H9 (cell line): Measurements from ENCODE around the gene TNFRSF1B. TPM values are rescaled to one million over a fixed set of nuclear protein-coding genes. Genes with fewer than 3 reads are reported as not detected.
A peak's percentile ranks its signal among the peaks of the same experiment; 100 is the strongest.

ENCODE experiments used
- DNase-seq: peaks from one replicate; pipeline ENCODE4 v3.0.0-alpha.2; 2017
- H2AFZ ChIP-seq: one replicate; pipeline ENCODE4 v1.6.1; 2013; ENCODE audit warnings: mild to moderate bottlenecking, low read length, control low read depth, moderate library complexity
- H2AK5ac ChIP-seq: 2 replicates; pipeline ENCODE4 v1.6.1; 2013; ENCODE audit warnings: low read length, control low read depth, mixed read lengths; ENCODE audit not compliant: insufficient read length
- H2BK120ac ChIP-seq: one replicate; pipeline ENCODE4 v1.6.1; 2013; ENCODE audit warnings: low read depth, mild to moderate bottlenecking, low read length, control low read depth, inconsistent platforms; ENCODE audit not compliant: poor library complexity, severe bottlenecking
- H2BK12ac ChIP-seq: 2 replicates; pipeline ENCODE4 v1.6.1; 2013; ENCODE audit warnings: low read length, control low read depth, mixed read lengths, low read depth; ENCODE audit not compliant: insufficient read length
- H2BK15ac ChIP-seq: 2 replicates; pipeline ENCODE4 v1.6.1; 2013; ENCODE audit warnings: low read depth, low read length, control low read depth
- H2BK20ac ChIP-seq: one replicate; pipeline ENCODE4 v1.6.1; 2013; ENCODE audit warnings: low read depth, mild to moderate bottlenecking, low read length, control low read depth, inconsistent platforms; ENCODE audit not compliant: poor library complexity, severe bottlenecking
- H2BK5ac ChIP-seq: 2 replicates; pipeline ENCODE4 v1.6.1; 2013; ENCODE audit warnings: low read length, control low read depth, mixed read lengths; ENCODE audit not compliant: insufficient read length
- H3K14ac ChIP-seq: 2 replicates; pipeline ENCODE4 v1.6.1; 2013; ENCODE audit warnings: low read length, control low read depth; ENCODE audit not compliant: insufficient read depth
- H3K18ac ChIP-seq: 2 replicates; pipeline ENCODE4 v1.6.1; 2013; ENCODE audit warnings: low read depth, mild to moderate bottlenecking, mixed read lengths, low read length, control low read depth; ENCODE audit not compliant: insufficient read length
- H3K23ac ChIP-seq: 2 replicates; pipeline ENCODE4 v1.6.1; 2013; ENCODE audit warnings: low read length, control low read depth, mixed read lengths, low read depth; ENCODE audit not compliant: insufficient read length
- H3K23me2 ChIP-seq: 2 replicates; pipeline ENCODE4 v1.6.1; 2013; ENCODE audit warnings: low read depth, mild to moderate bottlenecking, mixed read lengths, low read length, control low read depth; ENCODE audit not compliant: insufficient read length, poor library complexity, severe bottlenecking
- H3K27ac ChIP-seq: 2 replicates; pipeline ENCODE4 v1.5.1; 2013; ENCODE audit warnings: low read length, control low read depth, mixed read lengths, low read depth; ENCODE audit not compliant: insufficient read length
- H3K27me3 ChIP-seq: 2 replicates; pipeline ENCODE4 v1.6.1; 2013; ENCODE audit warnings: low read length, control low read depth, inconsistent platforms; ENCODE audit not compliant: insufficient read depth
- H3K4ac ChIP-seq: 2 replicates; pipeline ENCODE4 v1.6.1; 2013; ENCODE audit warnings: low read depth, mild to moderate bottlenecking, control low read depth, inconsistent platforms, low read length, moderate library complexity
- H3K4me1 ChIP-seq: 2 replicates; pipeline ENCODE4 v1.6.1; 2013; ENCODE audit warnings: low read length, control low read depth, inconsistent platforms; ENCODE audit not compliant: insufficient read depth
- H3K4me2 ChIP-seq: 2 replicates; pipeline ENCODE4 v1.6.1; 2013; ENCODE audit warnings: low read length, control low read depth, mixed read lengths; ENCODE audit not compliant: insufficient read length, insufficient read depth
- H3K56ac ChIP-seq: 2 replicates; pipeline ENCODE4 v1.6.1; 2013; ENCODE audit warnings: low read depth, mild to moderate bottlenecking, mixed read lengths, low read length, control low read depth; ENCODE audit not compliant: insufficient read length
- H3K79me1 ChIP-seq: 2 replicates; pipeline ENCODE4 v1.6.1; 2013; ENCODE audit warnings: low read depth, mild to moderate bottlenecking, moderate library complexity, low read length, control low read depth, inconsistent platforms; ENCODE audit not compliant: insufficient read depth, poor library complexity, severe bottlenecking
- H3K79me2 ChIP-seq: 2 replicates; pipeline ENCODE4 v1.6.1; 2013; ENCODE audit warnings: low read length, control low read depth, inconsistent platforms; ENCODE audit not compliant: insufficient read depth
- H3K9ac ChIP-seq: 2 replicates; pipeline ENCODE4 v1.6.1; 2013; ENCODE audit warnings: low read length, control low read depth, mixed read lengths; ENCODE audit not compliant: insufficient read length; ENCODE audit errors: extremely low read depth
- H3K9me3 ChIP-seq: one replicate; pipeline ENCODE4 v1.6.1; 2013; ENCODE audit warnings: low read depth, low read length, inconsistent platforms; ENCODE audit not compliant: control insufficient read depth
- H3T11ph ChIP-seq: one replicate; pipeline ENCODE4 v1.6.1; 2013; ENCODE audit warnings: mild to moderate bottlenecking, low read length, control low read depth, inconsistent platforms
- H4K20me1 ChIP-seq: one replicate; pipeline ENCODE4 v1.6.1; 2013; ENCODE audit not compliant: control insufficient read depth, insufficient read length, insufficient read depth
- H4K5ac ChIP-seq: 2 replicates; pipeline ENCODE4 v1.6.1; 2013; ENCODE audit warnings: low read depth, mild to moderate bottlenecking, mixed read lengths, low read length, control low read depth; ENCODE audit not compliant: insufficient read length
- H4K8ac ChIP-seq: replicated peaks from 2 replicates; pipeline ENCODE4 v1.6.1; 2013; ENCODE audit warnings: low read length, control low read depth, mixed read lengths, low read depth; ENCODE audit not compliant: insufficient read length
- H4K91ac ChIP-seq: 2 replicates; pipeline ENCODE4 v1.6.1; 2013; ENCODE audit warnings: low read depth, mild to moderate bottlenecking, moderate library complexity, mixed read lengths, low read length, control low read depth; ENCODE audit not compliant: insufficient read length
- H3K27ac Mint-ChIP-seq, 3 experiments: 2 replicates in 2 of 3; 3 replicates in 1 of 3; pipeline ENCODE4 v1.8.0; 2020 to 2021; ENCODE audit warnings: mixed read lengths in 3 of 3, mild to moderate bottlenecking in 1 of 3, moderate library complexity in 1 of 3
- H3K27me3 Mint-ChIP-seq: 2 replicates; pipeline ENCODE4 v1.8.0; 2021; ENCODE audit warnings: low read depth, mild to moderate bottlenecking, moderate library complexity, mixed read lengths
- H3K36me3 Mint-ChIP-seq, 3 experiments: 2 replicates in 2 of 3; 3 replicates in 1 of 3; pipeline ENCODE4 v1.8.0; 2020 to 2021; ENCODE audit warnings: low read depth in 3 of 3, mixed read lengths in 3 of 3; ENCODE audit not compliant: insufficient read depth in 1 of 3
- H3K4me1 Mint-ChIP-seq, 2 experiments: 2 replicates each; pipeline ENCODE4 v1.8.0; 2020; ENCODE audit warnings: mixed read lengths in 2 of 2
- H3K4me3 Mint-ChIP-seq, 2 experiments: 2 replicates in 1 of 2; 3 replicates in 1 of 2; pipeline ENCODE4 v1.8.0; 2020 to 2021; ENCODE audit warnings: mild to moderate bottlenecking in 2 of 2, mixed read lengths in 2 of 2, moderate library complexity in 1 of 2
- H3K9me3 Mint-ChIP-seq, 2 experiments: 2 replicates in 1 of 2; 3 replicates in 1 of 2; pipeline ENCODE4 v1.8.0; 2020; ENCODE audit warnings: mild to moderate bottlenecking in 2 of 2, mixed read lengths in 2 of 2, moderate library complexity in 1 of 2
- WGBS: extraction: QIAGEN DNeasy Blood & Tissue Kit; methylation state at CpG from one replicate; pipeline ENCODE4 v1.1.7; 2013; ENCODE audit warnings: missing lambda C conversion rate, low lambda C conversion rate, mixed read lengths; ENCODE audit not compliant: insufficient read length; ENCODE audit errors: extremely low coverage; 5-methylcytosine and 5-hydroxymethylcytosine counted together
- total RNA-seq: library from RNA; stranded (reverse); gene quantifications from 2 replicates; pipeline ENCODE4 v1.2.1, GENCODE V29; 2021
- TF ChIP-seq, protein P1 (sequence below): fragments of 200-600 bp; sonication (generic); conservative IDR thresholded peaks from 3 replicates; pipeline ENCODE4 v1.8.0; 2021; ENCODE audit warnings: antibody characterized with exemption, mild to moderate bottlenecking

The TNFRSF1B gene
- total RNA-seq, 1 experiment from 2014 or later, result 0.57 TPM

DNA sequence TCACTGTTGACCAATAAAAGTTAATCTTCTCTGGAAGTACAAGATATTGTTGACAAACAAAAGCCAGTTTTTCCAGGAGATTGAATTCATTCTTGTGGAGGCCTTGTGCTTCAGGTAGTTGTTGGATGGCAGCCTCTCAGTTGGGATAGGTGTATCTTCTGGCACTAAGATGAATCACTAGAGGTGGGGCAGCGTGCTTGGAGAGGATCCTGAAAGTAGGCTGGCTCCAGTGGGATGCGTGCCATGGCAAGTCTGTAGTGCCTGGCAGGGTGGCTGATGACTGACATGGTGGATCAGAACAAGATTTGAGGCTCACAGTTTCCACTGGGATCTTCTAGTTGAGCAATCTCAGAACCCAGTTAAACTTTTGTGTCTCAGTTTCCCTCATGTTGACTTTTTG, 65.4 kb downstream of the TNFRSF1B start:
- Histone ChIP-seq H2AFZ (no peak overlapping the region), H3K9ac (no peak overlapping the region), H3K23me2 (peaks cover 8% of the 10 kb centered on the region), H2BK120ac (no peak overlapping the region), H2BK15ac (no peak overlapping the region), H4K20me1 (no peaks in the 10 kb centered on the region), H3K27ac (no peak overlapping the region), H4K91ac (no peak overlapping the region), H3K23ac (no peak overlapping the region), H3K4me1 (peaks cover 2% of the 10 kb centered on the region; the same call in 1 of the 2 replicates), H4K8ac (no peak overlapping the region), H3T11ph (no peak overlapping the region), H3K27me3 (no peaks in the 10 kb centered on the region), H2BK12ac (no peak overlapping the region), H2AK5ac (no peak overlapping the region), H2BK20ac (no peak overlapping the region), H3K79me1 (peaks cover 3% of the 10 kb centered on the region), H3K79me2 (no peaks in the 10 kb centered on the region; the same call in 1 of the 2 replicates), H3K9me3 (no peaks in the 10 kb centered on the region), H2BK5ac (no peak overlapping the region), H3K4me2 (no peak overlapping the region), H3K18ac (no peak overlapping the region), H3K4ac (no peak overlapping the region), H3K56ac (no peak overlapping the region), H4K5ac (no peak overlapping the region), H3K14ac (no peak overlapping the region)
- Mint-ChIP-seq H3K36me3 (peaks cover 0 to 11% (median 10%) of the 10 kb centered on the region in 3 experiments; a peak in 5 of 7 replicates), H3K9me3 (no peaks in the 10 kb centered on the region; a peak in 1 of 5 replicates), H3K4me3 (peak overlapping the region in 1 of 2 experiments; percentile 42; a peak in 1 of 5 replicates), H3K27ac (no peak overlapping the region), H3K27me3 (no peaks in the 10 kb centered on the region), H3K4me1 (peaks cover 14 to 15% of the 10 kb centered on the region in 2 experiments)
- no peak for DNase-seq
- TF ChIP-seq, protein P1, sequence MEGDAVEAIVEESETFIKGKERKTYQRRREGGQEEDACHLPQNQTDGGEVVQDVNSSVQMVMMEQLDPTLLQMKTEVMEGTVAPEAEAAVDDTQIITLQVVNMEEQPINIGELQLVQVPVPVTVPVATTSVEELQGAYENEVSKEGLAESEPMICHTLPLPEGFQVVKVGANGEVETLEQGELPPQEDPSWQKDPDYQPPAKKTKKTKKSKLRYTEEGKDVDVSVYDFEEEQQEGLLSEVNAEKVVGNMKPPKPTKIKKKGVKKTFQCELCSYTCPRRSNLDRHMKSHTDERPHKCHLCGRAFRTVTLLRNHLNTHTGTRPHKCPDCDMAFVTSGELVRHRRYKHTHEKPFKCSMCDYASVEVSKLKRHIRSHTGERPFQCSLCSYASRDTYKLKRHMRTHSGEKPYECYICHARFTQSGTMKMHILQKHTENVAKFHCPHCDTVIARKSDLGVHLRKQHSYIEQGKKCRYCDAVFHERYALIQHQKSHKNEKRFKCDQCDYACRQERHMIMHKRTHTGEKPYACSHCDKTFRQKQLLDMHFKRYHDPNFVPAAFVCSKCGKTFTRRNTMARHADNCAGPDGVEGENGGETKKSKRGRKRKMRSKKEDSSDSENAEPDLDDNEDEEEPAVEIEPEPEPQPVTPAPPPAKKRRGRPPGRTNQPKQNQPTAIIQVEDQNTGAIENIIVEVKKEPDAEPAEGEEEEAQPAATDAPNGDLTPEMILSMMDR, result no peak
- no CpG with 5 or more reads among the region's 2 CpGs for WGBS
